Endothelial cell of umbilical vein (primary cell): ENCODE results near the gene CRTC1. TPM values are rescaled to one million over a fixed set of nuclear protein-coding genes. Genes with fewer than 3 reads are reported as not detected.

Experiments
- BruUV-seq: library from RNA; stranded (reverse); fragments of 400-500 nt; replicated peaks from 2 replicates; lab custom pipeline; 2021; lab: Mats Ljungman, UMichigan
- CTCF ChIA-PET: fragments of 300-600, 350-600 bp; sonication (Branson Sonifier 250); formaldehyde crosslinking; loops from one replicate; lab custom pipeline; 2021; ENCODE audit warnings: antibody characterized with exemption, inconsistent platforms; lab: Charles Lee
- POLR2A ChIA-PET: fragments of 300-600, 350-600 bp; sonication (Branson Sonifier 250); formaldehyde crosslinking; loops from one replicate; lab custom pipeline; 2021; ENCODE audit warnings: antibody characterized with exemption, inconsistent platforms; lab: Charles Lee
- DNase-seq: peaks from one replicate; pipeline ENCODE4 v3.0.0-alpha.2; 2011; ENCODE audit warnings: low read depth, low spot score
- FAIRE-seq: peaks from 2 replicates; lab custom pipeline; 2011; peaks lifted over from hg19 to GRCh38; lab: Jason Lieb, UNC
- H2AFZ ChIP-seq: 2 replicates; pipeline ENCODE4 v1.6.0; 2012; ENCODE audit warnings: low read depth, low read length, control low read depth, inconsistent platforms
- H3K27ac ChIP-seq: 2 replicates; pipeline ENCODE4 v1.5.1; 2011; ENCODE audit warnings: low read depth, mild to moderate bottlenecking, control low read depth, low read length, moderate library complexity; ENCODE audit not compliant: insufficient read depth
- H3K27me3 ChIP-seq, 2 experiments: 2 replicates each; pipeline versions ENCODE4 v1.6.0 to v1.6.1; 2011; ENCODE audit warnings: low read length in 2 of 2, mixed read lengths in 1 of 2; ENCODE audit not compliant: control insufficient read depth in 2 of 2, insufficient read depth in 2 of 2
- H3K36me3 ChIP-seq, 2 experiments: 2 replicates in 1 of 2; 3 replicates in 1 of 2; pipeline ENCODE4 v1.5.1; 2011; ENCODE audit warnings: low read length in 2 of 2, mild to moderate bottlenecking in 1 of 2, moderate library complexity in 1 of 2; ENCODE audit not compliant: control insufficient read depth in 2 of 2, insufficient read depth in 2 of 2; ENCODE audit errors: extremely low read depth in 1 of 2
- H3K4me1 ChIP-seq: 3 replicates; pipeline ENCODE4 v1.5.1; 2011; ENCODE audit warnings: mild to moderate bottlenecking, low read length; ENCODE audit not compliant: control insufficient read depth, insufficient read depth; ENCODE audit errors: extremely low read depth
- H3K4me2 ChIP-seq: 2 replicates; pipeline ENCODE4 v1.6.1; 2011; ENCODE audit warnings: low read length, control low read depth, mixed read lengths; ENCODE audit not compliant: insufficient read depth
- H3K4me3 ChIP-seq, 3 experiments: fragments of 200-600 bp in 1 of 3; sonication (generic), shearing (Covaris generic) in 1 of 3; replicated peaks in 1 of 3; 2 replicates each; pipeline ENCODE4 v1.5.1; 2011 to 2016; ENCODE audit warnings: control low read depth in 3 of 3, low read length in 3 of 3, mild to moderate bottlenecking in 2 of 3, inconsistent platforms in 1 of 3, low read depth in 1 of 3, moderate library complexity in 1 of 3; ENCODE audit not compliant: insufficient read depth in 1 of 3
- H3K79me2 ChIP-seq: 2 replicates; pipeline ENCODE4 v1.6.0; 2012; ENCODE audit warnings: low read length, inconsistent platforms; ENCODE audit not compliant: control insufficient read depth, insufficient read depth
- H3K9ac ChIP-seq: replicated peaks from 2 replicates; pipeline ENCODE3; 2011; ENCODE audit warnings: low read length, control low read depth; ENCODE audit not compliant: insufficient read depth; ENCODE audit errors: extremely low read depth
- H3K9me1 ChIP-seq: replicated peaks from 3 replicates; pipeline ENCODE4 v1.6.0; 2011; ENCODE audit warnings: mild to moderate bottlenecking, low read length; ENCODE audit not compliant: control insufficient read depth, insufficient read depth; ENCODE audit errors: extremely low read depth
- H3K9me3 ChIP-seq: replicated peaks from 2 replicates; pipeline ENCODE4 v1.5.1; 2012; ENCODE audit warnings: low read length, inconsistent platforms; ENCODE audit not compliant: control insufficient read depth, insufficient read depth
- H4K20me1 ChIP-seq: replicated peaks from 2 replicates; pipeline ENCODE3; 2011; ENCODE audit warnings: mild to moderate bottlenecking, low read length; ENCODE audit not compliant: control insufficient read depth, insufficient read depth; ENCODE audit errors: extremely low read depth
- CTCF ChIP-seq, 2 donors: IDR thresholded peaks; 1 replicate in 1 of 2; 2 replicates in 1 of 2; pipeline ENCODE4 v1.5.1; 2011; ENCODE audit warnings: low read length in 2 of 2, mild to moderate bottlenecking in 2 of 2, moderate library complexity in 2 of 2, control low read depth in 1 of 2, inconsistent platforms in 1 of 2, low read depth in 1 of 2; ENCODE audit not compliant: insufficient read depth in 1 of 2; ENCODE audit errors: extremely low read depth in 1 of 2
- EZH2 ChIP-seq: IDR thresholded peaks from 2 replicates; pipeline ENCODE4 v1.6.1; 2012; ENCODE audit warnings: borderline replicate concordance, low read depth, mild to moderate bottlenecking, moderate library complexity, low read length, inconsistent platforms; ENCODE audit not compliant: severe bottlenecking
- FOS ChIP-seq: IDR thresholded peaks from 2 replicates; pipeline ENCODE4 v1.6.1; 2011; ENCODE audit warnings: mild to moderate bottlenecking, low read length, moderate library complexity, borderline replicate concordance; ENCODE audit not compliant: insufficient read depth
- GATA2 ChIP-seq: IDR thresholded peaks from 2 replicates; pipeline ENCODE4 v1.7.0; 2011; ENCODE audit warnings: low read depth, mild to moderate bottlenecking, moderate library complexity, mixed read lengths, low read length; ENCODE audit not compliant: insufficient read length, insufficient read depth
- JUN ChIP-seq: IDR thresholded peaks from 2 replicates; pipeline ENCODE4 v1.6.1; 2011; ENCODE audit warnings: borderline replicate concordance, low read depth; ENCODE audit not compliant: insufficient read length, insufficient read depth
- MYC ChIP-seq: IDR thresholded peaks from one replicate; pipeline ENCODE4 v1.6.1; 2011; ENCODE audit warnings: mild to moderate bottlenecking, low read depth, low read length
- POLR2A ChIP-seq: IDR thresholded peaks from 2 replicates; pipeline ENCODE4 v1.6.1; 2012; ENCODE audit warnings: low read depth, mild to moderate bottlenecking, control low read depth, low read length
- POLR2AphosphoS5 ChIP-seq: IDR thresholded peaks from 2 replicates; pipeline ENCODE4 v1.6.1; 2012; ENCODE audit warnings: low read depth, mild to moderate bottlenecking, control low read depth, low read length, moderate library complexity; ENCODE audit not compliant: insufficient read depth
- dilution Hi-C: fragments of 300-500 bp; cut with MboI; formaldehyde crosslinking; loops from one replicate; pipeline ENCODE4 v1.15.0; 2019; ENCODE audit warnings: low sequenced_read_pairs; ENCODE audit not compliant: extremely low pct_ligation_motif_present
- intact Hi-C: fragments of 100-400 bp; cut with micrococcal nuclease; formaldehyde crosslinking; loops from one replicate; pipeline ENCODE4 v1.10.0; 2022
- polyA plus RNA-seq, 4 experiments: library from polyadenylated mRNA; depleted of rRNA in 3 of 4; stranded (reverse) in 3 of 4; unstranded in 1 of 4; fragments of >200 nt; gene quantifications; 2 replicates each; pipeline versions ENCODE4 v1.2.1 to v1.2.3, GENCODE V29; 2011 to 2012; ENCODE audit warnings: missing spikeins in 1 of 4
- total RNA-seq: library from RNA; stranded (reverse); gene quantifications from 2 replicates; pipeline ENCODE4 v1.2.3, GENCODE V29; 2021
- TF ChIP-seq, protein P1 (sequence below): IDR thresholded peaks from 2 replicates; pipeline ENCODE4 v1.6.1; 2011; ENCODE audit not compliant: insufficient read depth, insufficient read length

CRTC1 gene
- total and polyA plus RNA-seq, 2 donors (not counting 3 experiments of a cell fraction or from before 2014, with no cell fraction given), result 4.2 to 11.4 TPM

- no peaks in the 10 kb centered on the region for H4K20me1 ChIP-seq
- H3K9me3 ChIP-seq, result no peaks in the 10 kb centered on the region
- H3K9me1 ChIP-seq, result no peaks in the 10 kb centered on the region
- DNase-seq, result no peak
- FAIRE-seq, result no peak
- H3K27me3 ChIP-seq, result no peaks in the 10 kb centered on the region
- no peak overlapping the region for H3K9ac ChIP-seq
- TF ChIP-seq, protein P1, sequence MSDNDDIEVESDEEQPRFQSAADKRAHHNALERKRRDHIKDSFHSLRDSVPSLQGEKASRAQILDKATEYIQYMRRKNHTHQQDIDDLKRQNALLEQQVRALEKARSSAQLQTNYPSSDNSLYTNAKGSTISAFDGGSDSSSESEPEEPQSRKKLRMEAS, result no peak
- no peak for TF ChIP-seq FOS
- no peak for TF ChIP-seq CTCF (IDR thresholded peaks at IDR 0.05; ENCODE audit: extremely low read depth in 1 of 2, insufficient read depth in 1 of 2, low read depth in 1 of 2, low read length in 2 of 2)
- TF ChIP-seq EZH2, result no peak
- TF ChIP-seq POLR2AphosphoS5, result no peak
- TF ChIP-seq GATA2, result no peak
- TF ChIP-seq JUN, result no peak
- TF ChIP-seq MYC, result no peak
- TF ChIP-seq POLR2A, result no peak
- dilution Hi-C loops (no loop called here), intact Hi-C loops (no loop called here)
- BruUV-seq, result no TSS peak
- no peaks in the 10 kb centered on the region for H3K79me2 ChIP-seq
- no peaks in the 10 kb centered on the region for H3K36me3 ChIP-seq
- no peak overlapping the region for H3K27ac ChIP-seq
- H3K4me2 ChIP-seq, result no peak overlapping the region
- no peaks in the 10 kb centered on the region for H3K4me1 ChIP-seq
- no peak overlapping the region for H2AFZ ChIP-seq
- ChIA-PET CTCF (no interaction called here), POLR2A (no interaction called here)
- no peak overlapping the region for H3K4me3 ChIP-seq
These were observed 62.5 kb downstream of the CRTC1 start for GRCh38 chr19:18745931-18746330.
